H9 (cell line): ENCODE results near the gene OS9. TPM values are rescaled to one million over a fixed set of nuclear protein-coding genes. Genes with fewer than 3 reads are reported as not detected.

Experiments
- DNase-seq: peaks from one replicate; pipeline ENCODE4 v3.0.0-alpha.2; 2017
- H2AFZ ChIP-seq: one replicate; pipeline ENCODE4 v1.6.1; 2013; ENCODE audit warnings: mild to moderate bottlenecking, low read length, control low read depth, moderate library complexity
- H2AK5ac ChIP-seq: 2 replicates; pipeline ENCODE4 v1.6.1; 2013; ENCODE audit warnings: low read length, control low read depth, mixed read lengths; ENCODE audit not compliant: insufficient read length
- H2BK120ac ChIP-seq: one replicate; pipeline ENCODE4 v1.6.1; 2013; ENCODE audit warnings: low read depth, mild to moderate bottlenecking, low read length, control low read depth, inconsistent platforms; ENCODE audit not compliant: poor library complexity, severe bottlenecking
- H2BK12ac ChIP-seq: 2 replicates; pipeline ENCODE4 v1.6.1; 2013; ENCODE audit warnings: low read length, control low read depth, mixed read lengths, low read depth; ENCODE audit not compliant: insufficient read length
- H2BK15ac ChIP-seq: 2 replicates; pipeline ENCODE4 v1.6.1; 2013; ENCODE audit warnings: low read depth, low read length, control low read depth
- H2BK20ac ChIP-seq: one replicate; pipeline ENCODE4 v1.6.1; 2013; ENCODE audit warnings: low read depth, mild to moderate bottlenecking, low read length, control low read depth, inconsistent platforms; ENCODE audit not compliant: poor library complexity, severe bottlenecking
- H2BK5ac ChIP-seq: 2 replicates; pipeline ENCODE4 v1.6.1; 2013; ENCODE audit warnings: low read length, control low read depth, mixed read lengths; ENCODE audit not compliant: insufficient read length
- H3K14ac ChIP-seq: 2 replicates; pipeline ENCODE4 v1.6.1; 2013; ENCODE audit warnings: low read length, control low read depth; ENCODE audit not compliant: insufficient read depth
- H3K18ac ChIP-seq: 2 replicates; pipeline ENCODE4 v1.6.1; 2013; ENCODE audit warnings: low read depth, mild to moderate bottlenecking, mixed read lengths, low read length, control low read depth; ENCODE audit not compliant: insufficient read length
- H3K23ac ChIP-seq: 2 replicates; pipeline ENCODE4 v1.6.1; 2013; ENCODE audit warnings: low read length, control low read depth, mixed read lengths, low read depth; ENCODE audit not compliant: insufficient read length
- H3K23me2 ChIP-seq: 2 replicates; pipeline ENCODE4 v1.6.1; 2013; ENCODE audit warnings: low read depth, mild to moderate bottlenecking, mixed read lengths, low read length, control low read depth; ENCODE audit not compliant: insufficient read length, poor library complexity, severe bottlenecking
- H3K27ac ChIP-seq: 2 replicates; pipeline ENCODE4 v1.5.1; 2013; ENCODE audit warnings: low read length, control low read depth, mixed read lengths, low read depth; ENCODE audit not compliant: insufficient read length
- H3K27me3 ChIP-seq: 2 replicates; pipeline ENCODE4 v1.6.1; 2013; ENCODE audit warnings: low read length, control low read depth, inconsistent platforms; ENCODE audit not compliant: insufficient read depth
- H3K4ac ChIP-seq: 2 replicates; pipeline ENCODE4 v1.6.1; 2013; ENCODE audit warnings: low read depth, mild to moderate bottlenecking, control low read depth, inconsistent platforms, low read length, moderate library complexity
- H3K4me1 ChIP-seq: 2 replicates; pipeline ENCODE4 v1.6.1; 2013; ENCODE audit warnings: low read length, control low read depth, inconsistent platforms; ENCODE audit not compliant: insufficient read depth
- H3K4me2 ChIP-seq: 2 replicates; pipeline ENCODE4 v1.6.1; 2013; ENCODE audit warnings: low read length, control low read depth, mixed read lengths; ENCODE audit not compliant: insufficient read length, insufficient read depth
- H3K56ac ChIP-seq: 2 replicates; pipeline ENCODE4 v1.6.1; 2013; ENCODE audit warnings: low read depth, mild to moderate bottlenecking, mixed read lengths, low read length, control low read depth; ENCODE audit not compliant: insufficient read length
- H3K79me1 ChIP-seq: 2 replicates; pipeline ENCODE4 v1.6.1; 2013; ENCODE audit warnings: low read depth, mild to moderate bottlenecking, moderate library complexity, low read length, control low read depth, inconsistent platforms; ENCODE audit not compliant: insufficient read depth, poor library complexity, severe bottlenecking
- H3K79me2 ChIP-seq: 2 replicates; pipeline ENCODE4 v1.6.1; 2013; ENCODE audit warnings: low read length, control low read depth, inconsistent platforms; ENCODE audit not compliant: insufficient read depth
- H3K9ac ChIP-seq: 2 replicates; pipeline ENCODE4 v1.6.1; 2013; ENCODE audit warnings: low read length, control low read depth, mixed read lengths; ENCODE audit not compliant: insufficient read length; ENCODE audit errors: extremely low read depth
- H3K9me3 ChIP-seq: one replicate; pipeline ENCODE4 v1.6.1; 2013; ENCODE audit warnings: low read depth, low read length, inconsistent platforms; ENCODE audit not compliant: control insufficient read depth
- H3T11ph ChIP-seq: one replicate; pipeline ENCODE4 v1.6.1; 2013; ENCODE audit warnings: mild to moderate bottlenecking, low read length, control low read depth, inconsistent platforms
- H4K20me1 ChIP-seq: one replicate; pipeline ENCODE4 v1.6.1; 2013; ENCODE audit not compliant: control insufficient read depth, insufficient read length, insufficient read depth
- H4K5ac ChIP-seq: 2 replicates; pipeline ENCODE4 v1.6.1; 2013; ENCODE audit warnings: low read depth, mild to moderate bottlenecking, mixed read lengths, low read length, control low read depth; ENCODE audit not compliant: insufficient read length
- H4K8ac ChIP-seq: replicated peaks from 2 replicates; pipeline ENCODE4 v1.6.1; 2013; ENCODE audit warnings: low read length, control low read depth, mixed read lengths, low read depth; ENCODE audit not compliant: insufficient read length
- H4K91ac ChIP-seq: 2 replicates; pipeline ENCODE4 v1.6.1; 2013; ENCODE audit warnings: low read depth, mild to moderate bottlenecking, moderate library complexity, mixed read lengths, low read length, control low read depth; ENCODE audit not compliant: insufficient read length
- H3K27ac Mint-ChIP-seq, 3 experiments: 2 replicates in 2 of 3; 3 replicates in 1 of 3; pipeline ENCODE4 v1.8.0; 2020 to 2021; ENCODE audit warnings: mixed read lengths in 3 of 3, mild to moderate bottlenecking in 1 of 3, moderate library complexity in 1 of 3
- H3K27me3 Mint-ChIP-seq: 2 replicates; pipeline ENCODE4 v1.8.0; 2021; ENCODE audit warnings: low read depth, mild to moderate bottlenecking, moderate library complexity, mixed read lengths
- H3K36me3 Mint-ChIP-seq, 3 experiments: 2 replicates in 2 of 3; 3 replicates in 1 of 3; pipeline ENCODE4 v1.8.0; 2020 to 2021; ENCODE audit warnings: low read depth in 3 of 3, mixed read lengths in 3 of 3; ENCODE audit not compliant: insufficient read depth in 1 of 3
- H3K4me1 Mint-ChIP-seq, 2 experiments: 2 replicates each; pipeline ENCODE4 v1.8.0; 2020; ENCODE audit warnings: mixed read lengths in 2 of 2
- H3K4me3 Mint-ChIP-seq, 2 experiments: 2 replicates in 1 of 2; 3 replicates in 1 of 2; pipeline ENCODE4 v1.8.0; 2020 to 2021; ENCODE audit warnings: mild to moderate bottlenecking in 2 of 2, mixed read lengths in 2 of 2, moderate library complexity in 1 of 2
- H3K9me3 Mint-ChIP-seq, 2 experiments: 2 replicates in 1 of 2; 3 replicates in 1 of 2; pipeline ENCODE4 v1.8.0; 2020; ENCODE audit warnings: mild to moderate bottlenecking in 2 of 2, mixed read lengths in 2 of 2, moderate library complexity in 1 of 2
- WGBS: extraction: QIAGEN DNeasy Blood & Tissue Kit; methylation state at CpG from one replicate; pipeline ENCODE4 v1.1.7; 2013; ENCODE audit warnings: missing lambda C conversion rate, low lambda C conversion rate, mixed read lengths; ENCODE audit not compliant: insufficient read length; ENCODE audit errors: extremely low coverage; 5-methylcytosine and 5-hydroxymethylcytosine counted together
- total RNA-seq: library from RNA; stranded (reverse); gene quantifications from 2 replicates; pipeline ENCODE4 v1.2.1, GENCODE V29; 2021
- TF ChIP-seq, protein P1 (sequence below): fragments of 200-600 bp; sonication (generic); conservative IDR thresholded peaks from 3 replicates; pipeline ENCODE4 v1.8.0; 2021; ENCODE audit warnings: antibody characterized with exemption, mild to moderate bottlenecking

Gene OS9
- total RNA-seq, 1 experiment from 2014 or later = 112 TPM

DNA sequence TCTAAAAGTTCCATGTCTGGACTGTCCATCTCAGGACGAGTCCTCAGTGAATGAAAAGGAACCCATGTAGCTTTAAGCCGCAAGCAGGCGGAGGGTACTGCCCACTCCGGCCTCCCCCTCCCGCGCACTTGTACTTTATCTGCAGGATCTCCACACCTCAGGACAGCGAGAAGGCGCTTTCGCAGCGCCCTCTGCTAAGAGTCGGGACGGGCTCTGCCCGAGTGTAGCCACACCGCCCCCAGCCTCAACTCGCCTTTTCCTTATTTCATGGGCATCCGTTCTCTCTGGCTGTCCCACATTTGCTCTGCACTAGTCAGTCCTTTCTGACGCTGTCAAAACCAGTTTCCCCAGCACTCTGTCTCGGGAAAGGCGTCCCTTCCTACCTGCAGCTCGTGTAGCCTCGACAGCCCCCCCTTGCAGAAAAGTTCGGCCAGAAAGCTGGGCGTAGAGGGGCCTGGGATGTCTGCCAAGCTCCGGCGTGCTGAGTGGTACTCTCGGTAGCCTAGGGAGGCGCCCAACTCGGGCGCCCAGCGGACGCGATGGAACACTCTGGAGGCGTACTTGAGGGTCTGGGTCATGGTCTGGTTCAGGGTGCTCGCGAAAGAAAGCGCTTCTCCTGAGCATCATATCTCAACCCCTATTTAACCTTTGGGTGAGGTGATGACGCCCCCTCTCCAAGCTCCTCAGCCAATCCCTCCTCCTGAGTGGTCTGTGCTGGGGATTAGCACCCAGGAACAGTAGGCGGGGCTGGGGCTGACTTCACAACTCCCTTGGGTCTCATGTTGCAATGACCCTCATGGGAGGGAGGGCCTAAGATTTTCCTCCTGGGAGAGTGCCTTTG is 72.8 kb downstream of the OS9 start, which contains the start of gene CYP27B1:
Gene CYP27B1 (minus strand): TSS at position 615 of the 841 bp plus-strand sequence. CDS start 37 bp downstream, at position 578.
- Histone ChIP-seq H2AFZ (no peak within 1 kb of the TSS), H2BK12ac (no peak within 1 kb of the TSS), H3K4me2 (peak within 1 kb of the TSS; percentile 80), H2AK5ac (no peak within 1 kb of the TSS), H2BK5ac (no peak within 1 kb of the TSS), H3K4me1 (peaks cover 3% of the 10 kb centered on the region; the same call in 1 of the 2 replicates), H3K27me3 (peaks cover 31% of the 10 kb centered on the region; the same call in 1 of the 2 replicates), H4K91ac (no peak within 1 kb of the TSS), H3K9me3 (no peaks in the 10 kb centered on the region), H3K4ac (no peak within 1 kb of the TSS), H4K20me1 (no peaks in the 10 kb centered on the region), H3T11ph (no peak within 1 kb of the TSS), H4K5ac (no peak within 1 kb of the TSS), H4K8ac (no peak within 1 kb of the TSS), H3K56ac (no peak within 1 kb of the TSS), H3K79me1 (no peaks in the 10 kb centered on the region), H3K18ac (no peak within 1 kb of the TSS), H3K79me2 (no peaks in the 10 kb centered on the region), H3K9ac (no peak within 1 kb of the TSS), H2BK15ac (no peak within 1 kb of the TSS), H2BK20ac (no peak within 1 kb of the TSS), H3K23me2 (peaks cover 25% of the 10 kb centered on the region), H2BK120ac (no peak within 1 kb of the TSS), H3K14ac (no peak within 1 kb of the TSS; the same call in 1 of the 2 replicates), H3K23ac (no peak within 1 kb of the TSS), H3K27ac (no peak within 1 kb of the TSS)
- H3K4me1 Mint-ChIP-seq = peaks cover 32 to 47% of the 10 kb centered on the region in 2 experiments
- peaks cover 40% of the 10 kb centered on the region for H3K27me3 Mint-ChIP-seq
- no CpG with 5 or more reads among the region's 38 CpGs for WGBS
- no peaks in the 10 kb centered on the region for H3K9me3 Mint-ChIP-seq
- TF ChIP-seq, protein P1, sequence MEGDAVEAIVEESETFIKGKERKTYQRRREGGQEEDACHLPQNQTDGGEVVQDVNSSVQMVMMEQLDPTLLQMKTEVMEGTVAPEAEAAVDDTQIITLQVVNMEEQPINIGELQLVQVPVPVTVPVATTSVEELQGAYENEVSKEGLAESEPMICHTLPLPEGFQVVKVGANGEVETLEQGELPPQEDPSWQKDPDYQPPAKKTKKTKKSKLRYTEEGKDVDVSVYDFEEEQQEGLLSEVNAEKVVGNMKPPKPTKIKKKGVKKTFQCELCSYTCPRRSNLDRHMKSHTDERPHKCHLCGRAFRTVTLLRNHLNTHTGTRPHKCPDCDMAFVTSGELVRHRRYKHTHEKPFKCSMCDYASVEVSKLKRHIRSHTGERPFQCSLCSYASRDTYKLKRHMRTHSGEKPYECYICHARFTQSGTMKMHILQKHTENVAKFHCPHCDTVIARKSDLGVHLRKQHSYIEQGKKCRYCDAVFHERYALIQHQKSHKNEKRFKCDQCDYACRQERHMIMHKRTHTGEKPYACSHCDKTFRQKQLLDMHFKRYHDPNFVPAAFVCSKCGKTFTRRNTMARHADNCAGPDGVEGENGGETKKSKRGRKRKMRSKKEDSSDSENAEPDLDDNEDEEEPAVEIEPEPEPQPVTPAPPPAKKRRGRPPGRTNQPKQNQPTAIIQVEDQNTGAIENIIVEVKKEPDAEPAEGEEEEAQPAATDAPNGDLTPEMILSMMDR = no peak; the same call in 2 of the 3 replicates
- peak within 1 kb of the TSS; percentile 57 to 75 for H3K4me3 Mint-ChIP-seq
- peak; percentile 87 for DNase-seq
- H3K27ac Mint-ChIP-seq = peak within 1 kb of the TSS in 2 of 3 experiments; percentile 44 to 51; a peak in 1 of 7 replicates
- peaks cover 20 to 39% (median 31%) of the 10 kb centered on the region in 3 experiments for H3K36me3 Mint-ChIP-seq
